ENCODE data around the gene ZNF277.

- TF ChIP-seq ZBTB26 (tag by site-specific recombination; optimal IDR thresholded peaks at IDR 0.05) (peak; percentile 96), CTCF (tag by site-specific recombination; IDR thresholded peaks at IDR 0.05) (0 out of 2 replicates have a peak, but pooled peaks have one; percentile 37), ZNF24 (tag by site-specific recombination; IDR thresholded peaks at IDR 0.05) (peak; percentile 41; the same call in 1 of the 2 replicates), ZNF416 (tag by site-specific recombination; IDR thresholded peaks at IDR 0.05) (peak; percentile 14; the same call in 1 of the 2 replicates), ZNF132 (tag by site-specific recombination; IDR thresholded peaks at IDR 0.05; ENCODE audit: borderline replicate concordance) (no peak), RBAK (tag by site-specific recombination; IDR thresholded peaks at IDR 0.05) (no peak), ZNF791 (tag by site-specific recombination; IDR thresholded peaks at IDR 0.05) (no peak), ZNF274 (IDR thresholded peaks at IDR 0.05; ENCODE audit: low read length) (no peak), ZNF274 (tag by site-specific recombination; IDR thresholded peaks at IDR 0.05; ENCODE audit: borderline replicate concordance) (no peak), ZNF138 (tag by site-specific recombination; IDR thresholded peaks at IDR 0.05; ENCODE audit: borderline replicate concordance) (no peak), REST (tag by site-specific recombination; IDR thresholded peaks at IDR 0.05) (no peak), ZFP3 (tag by site-specific recombination; IDR thresholded peaks at IDR 0.05; ENCODE audit: low read depth) (no peak)
These were observed 905 bp upstream of the ZNF277 start for GRCh38 chr7:112205343-112206237.
